Measurements from ENCODE around the gene IGFLR1. TPM values are rescaled to one million over a fixed set of nuclear protein-coding genes. Genes with fewer than 3 reads are reported as not detected.
A peak's percentile ranks its signal among the peaks of the same experiment; 100 is the strongest.

IGFLR1 gene
- total and polyA plus RNA-seq, 8 donors: 3.6 to 36.8 (median 9.4) TPM

- peak overlapping the region in 4 of 5 donors; percentile 81 to 93 (median 92) for H3K27ac ChIP-seq
- no peaks in the 10 kb centered on the region for H3K9me3 ChIP-seq
- H3K4me1 ChIP-seq: peaks cover 21 to 47% (median 32%) of the 10 kb centered on the region in 4 donors
- peak overlapping the region; percentile 51 to 68 (median 60) for H3K4me3 ChIP-seq
- no peaks in the 10 kb centered on the region for H3K27me3 ChIP-seq
- peaks cover 34 to 59% (median 56%) of the 10 kb centered on the region in 4 donors for H3K36me3 ChIP-seq
- 65 to 75% (median 68%) methylated on average over 17 to 29 of the region's 29 CpGs for WGBS, 5 donors
- TF ChIP-seq CTCF (IDR thresholded peaks at IDR 0.05) (no peak), POLR2AphosphoS5 (IDR thresholded peaks at IDR 0.05) (no peak), EP300 (IDR thresholded peaks at IDR 0.05) (no peak), POLR2A (IDR thresholded peaks at IDR 0.05) (no peak)
- intact Hi-C loops (cut with DNase I; ENCODE audit: low total_unique reads): no loop called here
- peak in 1 of 2 donors; percentile 21 for DNase-seq
Observed at GRCh38 chr19:35739275-35740107, 2.8 kb downstream of the IGFLR1 start.

DNA sequence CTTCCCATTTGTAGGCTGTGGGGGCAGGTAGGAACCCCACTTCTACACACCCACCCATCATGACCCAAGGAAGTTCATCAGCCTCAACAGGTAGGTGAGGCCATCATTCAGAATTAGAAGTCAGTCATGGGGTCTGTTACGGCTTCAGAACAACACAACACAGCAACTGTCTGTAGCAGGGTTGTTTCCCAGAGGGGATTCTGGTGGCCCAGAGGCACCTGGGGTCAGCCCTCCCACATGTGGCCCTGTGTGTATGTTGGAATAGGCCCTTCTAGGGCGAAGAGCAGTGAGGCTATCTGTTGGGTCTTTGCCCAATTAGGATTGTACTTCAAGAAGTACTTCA lies 3.4 kb downstream of the IGFLR1 start:
- peaks cover 15 to 41% (median 25%) of the 10 kb centered on the region in 4 donors for H3K4me1 ChIP-seq
- peaks cover 35 to 64% (median 62%) of the 10 kb centered on the region in 4 donors for H3K36me3 ChIP-seq
- DNase-seq: no peak
- WGBS, 5 donors: 59 to 84% (median 75%) methylated on average over 2 of the region's 2 CpGs
- intact Hi-C loops (cut with DNase I; ENCODE audit: low total_unique reads): no loop called here
- H3K4me3 ChIP-seq: no peak overlapping the region
- H3K27ac ChIP-seq: peak overlapping the region in 2 of 5 donors; percentile 56 to 93
- no peaks in the 10 kb centered on the region for H3K27me3 ChIP-seq
- TF ChIP-seq POLR2AphosphoS5 (IDR thresholded peaks at IDR 0.05): no peak
- no peak for TF ChIP-seq POLR2A (IDR thresholded peaks at IDR 0.05)
- no peak for TF ChIP-seq EP300 (IDR thresholded peaks at IDR 0.05)
- TF ChIP-seq CTCF (IDR thresholded peaks at IDR 0.05): no peak
- no peaks in the 10 kb centered on the region for H3K9me3 ChIP-seq

- 88 to 93% (median 92%) methylated on average over 19 to 37 of the region's 37 CpGs for WGBS, 5 donors
- H3K9me3 ChIP-seq: no peaks in the 10 kb centered on the region
- peaks cover 14 to 36% (median 24%) of the 10 kb centered on the region in 4 donors for H3K4me1 ChIP-seq
- TF ChIP-seq EP300 (IDR thresholded peaks at IDR 0.05) (no peak), POLR2A (IDR thresholded peaks at IDR 0.05) (no peak), CTCF (IDR thresholded peaks at IDR 0.05) (no peak), POLR2AphosphoS5 (IDR thresholded peaks at IDR 0.05) (no peak)
- DNase-seq: no peak
- H3K4me3 ChIP-seq: no peak overlapping the region
- intact Hi-C loops (cut with DNase I; ENCODE audit: low total_unique reads): no loop called here
- peak overlapping the region in 1 of 5 donors; percentile 56 for H3K27ac ChIP-seq
- no peaks in the 10 kb centered on the region for H3K27me3 ChIP-seq
- H3K36me3 ChIP-seq: peaks cover 35 to 70% (median 67%) of the 10 kb centered on the region in 4 donors
Observed at GRCh38 chr19:35738021-35738886, 4.0 kb downstream of the IGFLR1 start.
